ENCODE data around the gene LMNA. TPM values are rescaled to one million over a fixed set of nuclear protein-coding genes. Genes with fewer than 3 reads are reported as not detected.

The LMNA gene
- total and polyA plus RNA-seq, 11 donors: 223 to 396 (median 273) TPM

DNA sequence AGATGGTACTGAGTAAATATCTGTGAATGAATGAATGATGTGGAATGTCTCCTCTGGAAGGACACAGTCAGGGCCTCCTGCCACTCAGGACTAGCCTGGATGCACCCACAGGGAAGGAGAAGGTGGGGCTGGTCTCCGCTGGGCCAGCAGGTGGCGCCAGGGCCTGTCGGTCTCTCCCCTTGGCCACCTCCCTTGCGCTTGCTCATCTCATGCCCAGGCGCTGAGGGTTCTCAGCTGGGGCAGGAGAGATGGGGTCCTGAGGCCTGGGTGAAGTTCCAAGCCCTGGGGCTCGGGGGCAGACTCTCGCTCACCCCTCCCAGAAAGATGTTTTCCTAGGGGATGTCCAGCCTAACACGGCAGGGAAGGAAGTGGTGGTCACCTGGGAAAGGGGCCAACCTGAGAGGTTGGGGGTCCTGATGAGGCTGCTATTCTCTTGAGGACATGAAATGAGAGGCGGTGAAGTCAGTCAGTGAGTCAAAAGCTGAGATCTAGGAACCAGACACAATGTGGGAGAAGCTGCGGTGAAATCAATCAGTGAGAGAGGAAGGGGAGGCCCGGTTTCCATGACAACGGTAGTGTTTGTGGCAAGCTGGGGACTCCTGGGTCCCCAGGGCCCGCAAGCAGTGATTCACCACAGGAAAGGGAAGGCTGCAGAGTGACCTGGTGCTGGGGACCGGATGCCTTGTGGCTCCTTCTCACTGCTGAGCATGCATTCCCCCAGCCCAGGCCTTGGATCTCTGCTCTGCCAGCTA lies 17.7 kb upstream of the LMNA start:
- Histone ChIP-seq H3K27me3 (no peaks in the 10 kb centered on the region), H3K36me3 (no peaks in the 10 kb centered on the region), H3K4me3 (peak overlapping the region in 3 of 12 donors; percentile 16 to 27 (median 27)), H3K27ac (peak overlapping the region; percentile 51 to 92 (median 86)), H3K4me1 (peaks cover 0 to 46% (median 28%) of the 10 kb centered on the region in 12 donors), H3K9me3 (no peaks in the 10 kb centered on the region)
- intact Hi-C loops (cut with DNase I): loop anchor here in 9 of 10 donors (1.0 to 2.0 kb wide), 3 partner anchors 32 to 34 kb away; no protein-coding TSS in a partner anchor
- 19 to 24% (median 22%) methylated on average over 10 to 14 of the region's 14 CpGs for WGBS, 4 donors
- DNase-seq (peak; percentile 91 to 95 (median 91)), ATAC-seq (peak; percentile 91 to 96 (median 95))
- TF ChIP-seq POLR2A (IDR thresholded peaks at IDR 0.05): no peak
- TF ChIP-seq, protein P1, sequence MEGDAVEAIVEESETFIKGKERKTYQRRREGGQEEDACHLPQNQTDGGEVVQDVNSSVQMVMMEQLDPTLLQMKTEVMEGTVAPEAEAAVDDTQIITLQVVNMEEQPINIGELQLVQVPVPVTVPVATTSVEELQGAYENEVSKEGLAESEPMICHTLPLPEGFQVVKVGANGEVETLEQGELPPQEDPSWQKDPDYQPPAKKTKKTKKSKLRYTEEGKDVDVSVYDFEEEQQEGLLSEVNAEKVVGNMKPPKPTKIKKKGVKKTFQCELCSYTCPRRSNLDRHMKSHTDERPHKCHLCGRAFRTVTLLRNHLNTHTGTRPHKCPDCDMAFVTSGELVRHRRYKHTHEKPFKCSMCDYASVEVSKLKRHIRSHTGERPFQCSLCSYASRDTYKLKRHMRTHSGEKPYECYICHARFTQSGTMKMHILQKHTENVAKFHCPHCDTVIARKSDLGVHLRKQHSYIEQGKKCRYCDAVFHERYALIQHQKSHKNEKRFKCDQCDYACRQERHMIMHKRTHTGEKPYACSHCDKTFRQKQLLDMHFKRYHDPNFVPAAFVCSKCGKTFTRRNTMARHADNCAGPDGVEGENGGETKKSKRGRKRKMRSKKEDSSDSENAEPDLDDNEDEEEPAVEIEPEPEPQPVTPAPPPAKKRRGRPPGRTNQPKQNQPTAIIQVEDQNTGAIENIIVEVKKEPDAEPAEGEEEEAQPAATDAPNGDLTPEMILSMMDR (IDR thresholded peaks at IDR 0.05): peak; percentile 89 to 99 (median 97)

DNA sequence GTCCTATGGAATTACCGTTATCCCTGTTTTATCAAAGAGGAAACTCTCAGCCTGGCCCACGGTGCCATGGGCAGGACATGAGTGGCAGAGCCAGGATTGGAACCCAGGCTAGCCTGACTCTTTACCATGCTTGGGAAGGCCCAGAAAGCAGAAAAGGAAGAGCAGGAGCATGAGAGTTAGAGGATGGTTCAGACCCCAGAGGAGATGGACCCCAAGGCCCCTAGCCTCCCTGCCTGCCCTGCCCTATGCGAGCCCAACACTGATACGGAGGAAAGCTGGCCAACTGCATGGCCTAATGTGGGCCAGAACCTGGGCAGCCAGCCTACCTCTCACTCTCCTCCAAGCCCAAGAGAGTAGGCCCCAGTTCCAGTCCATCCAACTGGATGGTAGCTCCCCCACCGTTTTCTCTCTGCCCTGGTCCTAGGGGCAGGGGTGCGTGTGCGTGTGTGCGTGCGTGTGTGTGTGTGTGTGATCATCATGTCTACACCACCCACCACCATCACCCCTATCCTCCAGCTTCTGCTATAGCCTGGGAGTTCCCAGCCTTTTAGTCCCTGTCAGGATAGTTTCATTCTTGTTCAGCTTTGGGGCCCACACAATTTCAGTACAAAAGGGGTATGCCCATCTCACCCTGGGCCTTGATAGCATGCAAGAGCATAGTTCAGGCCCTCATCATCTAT lies 16.9 kb upstream of the LMNA start:
- 77 to 93% (median 87%) methylated on average over 9 of the region's 9 CpGs for WGBS, 4 donors
- Histone ChIP-seq H3K4me1 (peaks cover 0 to 55% (median 36%) of the 10 kb centered on the region in 12 donors), H3K27ac (peak overlapping the region in 11 of 12 donors; percentile 57 to 92 (median 86)), H3K9me3 (no peaks in the 10 kb centered on the region), H3K27me3 (no peaks in the 10 kb centered on the region), H3K36me3 (no peaks in the 10 kb centered on the region), H3K4me3 (no peak overlapping the region)
- intact Hi-C loops (cut with DNase I): loop anchor here in 4 of 10 donors (2.0 kb wide), 2 partner anchors 31 to 33 kb away; no protein-coding TSS in a partner anchor
- ATAC-seq (peak in 1 of 4 donors; percentile 1), DNase-seq (no peak)
- no peak for TF ChIP-seq POLR2A (IDR thresholded peaks at IDR 0.05)
- TF ChIP-seq, protein P1 (IDR thresholded peaks at IDR 0.05): no peak

DNA sequence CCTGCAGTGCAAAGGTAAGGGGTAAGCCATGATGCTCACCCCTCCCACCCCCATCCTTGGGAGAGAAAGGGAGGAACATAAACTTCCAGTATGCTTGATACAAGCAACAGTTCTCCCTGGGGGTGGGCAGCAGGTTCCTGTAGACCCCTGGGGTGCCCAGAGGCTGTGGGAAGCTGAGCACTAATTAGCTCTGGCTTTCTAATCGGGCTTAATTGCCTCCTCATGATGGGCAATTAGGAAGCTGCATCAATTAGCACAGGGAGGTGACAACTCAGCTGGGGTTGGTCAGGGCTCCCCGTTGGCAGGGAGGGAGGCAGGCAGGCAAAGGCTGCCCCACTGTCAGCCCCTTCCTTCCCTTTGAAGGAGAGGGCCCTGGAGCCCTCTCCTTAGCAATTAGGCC lies 15.7 kb upstream of the LMNA start:
- intact Hi-C loops (cut with DNase I): no loop called here
- ATAC-seq (no peak), DNase-seq (no peak)
- 93 to 100% (median 95%) methylated on average over 1 to 2 of the region's 2 CpGs for WGBS, 4 donors
- H3K27me3 ChIP-seq: no peaks in the 10 kb centered on the region
- no peak for TF ChIP-seq POLR2A (IDR thresholded peaks at IDR 0.05)
- TF ChIP-seq, protein P1 (IDR thresholded peaks at IDR 0.05): no peak
- H3K4me3 ChIP-seq: no peak overlapping the region
- H3K27ac ChIP-seq: no peak overlapping the region
- peaks cover 7 to 66% (median 48%) of the 10 kb centered on the region in 12 donors for H3K4me1 ChIP-seq
- no peaks in the 10 kb centered on the region for H3K36me3 ChIP-seq
- no peaks in the 10 kb centered on the region for H3K9me3 ChIP-seq

DNA sequence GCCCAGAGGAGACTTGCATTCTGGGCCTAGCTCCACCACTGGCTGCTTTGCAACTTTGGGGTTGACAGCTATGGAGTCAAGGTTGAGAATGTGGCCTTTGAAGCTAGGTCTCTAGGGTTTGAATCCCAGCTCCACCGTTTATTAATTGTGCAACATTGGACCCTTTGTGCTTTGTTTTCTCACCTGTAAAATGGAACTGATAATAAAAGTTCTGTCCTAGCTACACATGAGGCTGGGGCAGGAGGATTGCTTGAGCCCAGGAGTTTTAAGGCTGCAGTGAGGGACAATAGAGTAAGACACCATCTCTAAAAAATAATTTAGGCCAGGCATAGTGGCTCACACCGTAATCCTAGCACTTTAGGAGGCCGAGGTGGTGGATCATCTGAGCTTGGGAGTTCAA lies 15.2 kb upstream of the LMNA start:
- H3K4me1 ChIP-seq: peaks cover 12 to 71% (median 53%) of the 10 kb centered on the region in 12 donors
- no peaks in the 10 kb centered on the region for H3K27me3 ChIP-seq
- WGBS, 4 donors: 83 to 90% (median 88%) methylated on average over 3 of the region's 3 CpGs
- H3K9me3 ChIP-seq: no peaks in the 10 kb centered on the region
- no peak overlapping the region for H3K4me3 ChIP-seq
- H3K27ac ChIP-seq: no peak overlapping the region
- ATAC-seq: no peak
- intact Hi-C loops (cut with DNase I): no loop called here
- DNase-seq: no peak
- H3K36me3 ChIP-seq: no peaks in the 10 kb centered on the region
- TF ChIP-seq, protein P1 (IDR thresholded peaks at IDR 0.05): no peak
- TF ChIP-seq POLR2A (IDR thresholded peaks at IDR 0.05): no peak
